ENCODE data around the gene PCNX3.

DNA sequence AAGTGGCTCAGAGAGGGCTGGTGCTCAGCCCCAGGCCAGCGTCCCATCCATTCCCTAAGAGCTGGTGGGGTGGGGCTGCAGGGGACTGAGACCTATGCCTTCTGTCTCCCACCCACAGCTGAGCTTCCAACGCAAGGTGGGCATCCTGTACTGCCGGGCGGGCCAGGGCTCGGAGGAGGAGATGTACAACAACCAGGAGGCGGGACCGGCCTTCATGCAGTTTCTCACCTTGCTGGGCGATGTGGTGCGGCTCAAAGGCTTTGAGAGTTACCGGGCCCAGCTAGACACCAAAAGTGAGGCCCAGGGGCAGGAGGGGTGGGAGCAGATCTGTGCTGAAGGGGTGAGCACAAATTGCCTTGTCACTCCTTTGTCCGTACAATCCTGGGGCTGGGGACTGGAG, 29.3 kb downstream of the PCNX3 start:
- TF ChIP-seq, protein P1, sequence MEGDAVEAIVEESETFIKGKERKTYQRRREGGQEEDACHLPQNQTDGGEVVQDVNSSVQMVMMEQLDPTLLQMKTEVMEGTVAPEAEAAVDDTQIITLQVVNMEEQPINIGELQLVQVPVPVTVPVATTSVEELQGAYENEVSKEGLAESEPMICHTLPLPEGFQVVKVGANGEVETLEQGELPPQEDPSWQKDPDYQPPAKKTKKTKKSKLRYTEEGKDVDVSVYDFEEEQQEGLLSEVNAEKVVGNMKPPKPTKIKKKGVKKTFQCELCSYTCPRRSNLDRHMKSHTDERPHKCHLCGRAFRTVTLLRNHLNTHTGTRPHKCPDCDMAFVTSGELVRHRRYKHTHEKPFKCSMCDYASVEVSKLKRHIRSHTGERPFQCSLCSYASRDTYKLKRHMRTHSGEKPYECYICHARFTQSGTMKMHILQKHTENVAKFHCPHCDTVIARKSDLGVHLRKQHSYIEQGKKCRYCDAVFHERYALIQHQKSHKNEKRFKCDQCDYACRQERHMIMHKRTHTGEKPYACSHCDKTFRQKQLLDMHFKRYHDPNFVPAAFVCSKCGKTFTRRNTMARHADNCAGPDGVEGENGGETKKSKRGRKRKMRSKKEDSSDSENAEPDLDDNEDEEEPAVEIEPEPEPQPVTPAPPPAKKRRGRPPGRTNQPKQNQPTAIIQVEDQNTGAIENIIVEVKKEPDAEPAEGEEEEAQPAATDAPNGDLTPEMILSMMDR (IDR thresholded peaks at IDR 0.05): no peak
- TF ChIP-seq POLR2AphosphoS5 (IDR thresholded peaks at IDR 0.05): no peak
